HG03045 (cell line): ENCODE measurements around the gene MTMR1.

Experiments
- ATAC-seq: cut with Tn5 transposase; IDR thresholded peaks from one replicate; pipeline ENCODE4 v1.9.1; 2021; ENCODE audit warnings: mild to moderate bottlenecking, moderate library complexity; ENCODE audit not compliant: unreplicated experiment

MTMR1 gene

DNA sequence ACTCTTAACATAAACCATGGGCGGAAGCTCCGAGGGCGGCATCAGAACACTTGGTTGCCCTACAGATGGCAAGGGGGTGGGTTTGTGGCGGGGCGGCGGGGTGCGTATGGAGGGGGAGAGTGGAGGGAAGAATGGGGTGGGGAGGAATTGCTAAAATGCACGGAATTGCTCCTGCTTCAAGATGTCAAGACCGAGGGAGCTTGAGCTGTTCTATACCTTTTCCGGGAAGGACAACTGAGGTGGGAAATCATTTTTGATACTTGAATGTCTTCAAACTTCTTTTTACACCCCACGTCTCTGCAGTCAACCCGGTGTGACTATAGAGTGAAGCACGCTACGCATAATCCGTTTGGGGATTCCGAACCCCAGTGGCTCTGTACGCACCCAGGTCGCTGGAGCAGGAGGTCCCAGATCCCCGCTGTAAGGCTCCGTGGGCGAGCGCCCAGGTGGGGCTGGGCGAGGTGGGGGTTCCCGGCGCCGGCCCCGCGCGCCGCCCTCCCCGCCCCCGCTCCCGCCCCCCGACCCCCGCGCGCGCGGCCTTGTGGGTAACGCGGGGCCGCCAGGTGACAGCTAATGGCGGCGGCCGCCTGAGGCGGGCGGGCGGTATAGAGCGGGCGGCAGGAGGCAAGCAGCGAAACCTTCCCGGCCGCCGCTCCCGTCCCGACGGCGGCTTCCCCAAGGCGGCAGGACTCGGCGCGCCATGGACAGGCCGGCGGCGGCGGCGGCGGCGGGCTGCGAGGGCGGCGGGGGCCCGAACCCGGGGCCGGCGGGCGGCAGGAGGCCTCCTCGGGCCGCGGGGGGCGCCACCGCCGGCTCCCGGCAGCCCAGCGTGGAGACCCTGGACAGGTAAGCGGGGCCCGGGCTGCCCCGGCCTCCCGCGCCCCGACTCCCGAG lies at the start of gene MTMR1:
TSS of gene MTMR1 (plus strand) at position 566 of the 894 bp plus-strand sequence. CDS start at position 701, 135 bp downstream.
- ATAC-seq, result peak; percentile 57

DNA sequence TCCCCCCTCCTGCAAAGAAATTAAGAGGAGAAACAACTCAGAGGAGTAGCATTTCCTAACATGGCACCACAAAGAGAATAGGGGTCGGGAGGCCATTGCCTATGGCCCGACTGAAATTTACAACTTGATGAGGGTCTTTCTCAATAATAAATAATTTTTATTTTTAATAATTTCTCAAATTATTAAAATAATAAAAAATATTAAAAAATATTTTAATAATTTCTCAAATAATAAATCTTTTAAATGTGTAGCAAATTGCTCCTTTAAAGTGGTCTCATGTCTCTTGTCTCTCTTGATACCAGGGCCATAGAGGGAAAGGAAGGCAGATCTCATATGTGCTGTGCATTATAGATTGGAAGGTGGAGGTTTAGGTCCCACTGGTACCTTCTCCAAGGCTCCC lies 49.2 kb upstream of the MTMR1 start:
- ATAC-seq, result no peak

GRCh38 chrX:150644422-150644821 lies 48.8 kb upstream of the MTMR1 start:
- ATAC-seq, result no peak

DNA sequence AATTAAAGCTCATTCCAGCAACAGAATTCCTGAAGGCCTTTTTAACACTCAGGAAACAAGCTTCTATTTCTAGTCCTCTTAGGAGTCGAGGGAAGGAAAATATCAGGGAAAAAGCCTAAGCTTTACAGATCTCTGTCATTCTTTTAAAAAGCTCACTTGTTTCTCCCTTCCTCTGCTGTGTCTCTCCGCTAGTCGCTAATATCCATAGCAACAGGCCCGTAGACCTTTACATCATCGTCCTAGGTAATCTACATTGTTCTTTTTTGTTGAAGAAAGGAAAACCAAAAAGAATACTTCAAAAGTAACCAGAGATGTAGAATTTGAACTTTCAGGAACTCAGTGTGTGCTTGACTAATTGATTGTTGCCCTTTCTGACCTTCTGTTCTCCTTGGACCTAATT lies 45.9 kb upstream of the MTMR1 start:
- no peak for ATAC-seq

- no peak for ATAC-seq
Measured at GRCh38 chrX:150648296-150648940, 44.8 kb upstream of the MTMR1 start.

GRCh38 chrX:150649096-150649870 lies 43.9 kb upstream of the MTMR1 start:
- ATAC-seq, result no peak

DNA sequence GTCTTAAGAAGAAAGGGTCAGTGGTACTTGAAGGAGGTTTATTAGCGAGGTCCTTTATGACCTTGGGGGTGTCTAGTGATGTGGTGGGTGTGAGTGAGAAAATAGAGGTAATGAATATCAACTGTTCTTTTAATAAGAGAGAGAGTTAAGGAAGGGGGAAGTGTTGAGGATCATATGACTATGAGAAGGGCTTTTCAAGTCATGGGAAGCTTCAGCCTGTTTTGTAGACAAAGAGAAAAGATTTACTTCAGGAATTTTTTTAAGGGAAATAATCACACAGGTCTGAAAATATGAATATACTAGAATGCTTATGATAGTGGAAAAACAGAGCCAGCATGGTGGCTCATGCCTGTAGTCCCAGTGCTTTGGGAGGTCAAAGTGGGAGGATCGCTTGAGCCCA lies 41.3 kb upstream of the MTMR1 start:
- no peak for ATAC-seq

DNA sequence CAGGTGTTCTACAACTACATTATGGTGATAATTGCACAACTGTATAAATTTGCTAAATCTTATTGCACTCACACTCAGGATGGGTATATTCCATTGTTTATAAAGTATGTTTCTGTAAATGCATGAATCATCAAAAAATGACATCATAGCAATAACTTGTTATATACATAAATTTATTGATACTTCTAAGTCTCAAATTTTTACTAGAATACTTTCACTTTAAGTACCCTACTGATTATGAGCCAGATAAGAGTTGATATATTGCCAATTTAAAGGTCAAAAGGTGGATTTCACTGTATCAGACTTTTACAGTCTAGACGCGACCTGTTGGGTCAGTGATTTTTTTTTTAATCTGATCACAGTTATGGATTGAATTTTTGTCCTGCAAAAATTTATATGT lies 37.4 kb upstream of the MTMR1 start:
- no peak for ATAC-seq

GRCh38 chrX:150663073-150663472 lies 30.1 kb upstream of the MTMR1 start:
- no peak for ATAC-seq

DNA sequence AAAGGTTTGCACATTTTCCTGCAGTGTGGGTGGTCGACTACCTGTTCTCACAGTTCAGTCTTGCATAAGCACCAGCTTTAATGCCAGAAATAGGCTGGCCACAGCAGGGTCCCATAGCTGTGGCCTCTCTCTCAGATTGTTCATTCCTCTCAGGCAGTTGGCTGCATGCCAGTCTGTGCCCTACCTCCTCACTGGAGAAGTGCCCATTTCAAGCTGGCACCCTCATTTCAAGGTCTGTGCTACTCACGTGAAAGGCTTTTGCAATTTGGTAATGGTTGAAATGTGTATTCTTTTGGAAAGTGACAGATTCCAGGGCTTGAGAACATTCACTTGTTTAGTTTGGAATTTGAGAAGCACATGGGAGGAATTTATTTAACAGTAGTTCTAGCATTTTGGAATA lies 28.9 kb upstream of the MTMR1 start:
- no peak for ATAC-seq

- no peak for ATAC-seq
Measured at GRCh38 chrX:150676221-150676620, 17.0 kb upstream of the MTMR1 start.

DNA sequence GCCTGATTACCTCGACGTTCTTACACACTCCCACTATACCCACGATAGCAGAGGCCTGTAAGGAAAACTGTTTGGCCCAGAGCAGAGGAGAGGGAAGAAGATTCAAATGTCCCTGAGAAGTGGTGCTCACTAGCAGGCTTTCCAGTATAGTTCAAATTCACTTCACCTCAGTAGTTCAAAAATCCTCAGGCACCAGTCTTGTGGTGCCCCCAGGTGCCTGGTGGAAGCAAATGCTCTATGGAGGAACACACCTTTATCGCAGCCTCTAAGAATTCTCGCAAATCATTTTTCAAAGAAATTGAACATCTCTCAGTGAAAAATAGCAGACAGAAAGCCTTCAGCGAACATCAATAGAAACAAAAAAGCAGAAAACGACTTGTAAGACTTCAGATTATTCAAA lies 12.2 kb upstream of the MTMR1 start:
- no peak for ATAC-seq

- ATAC-seq, result no peak
Measured at GRCh38 chrX:150683112-150683511, 10.1 kb upstream of the MTMR1 start.

- ATAC-seq, result no peak
Measured at GRCh38 chrX:150683536-150684146, 9.6 kb upstream of the MTMR1 start.

DNA sequence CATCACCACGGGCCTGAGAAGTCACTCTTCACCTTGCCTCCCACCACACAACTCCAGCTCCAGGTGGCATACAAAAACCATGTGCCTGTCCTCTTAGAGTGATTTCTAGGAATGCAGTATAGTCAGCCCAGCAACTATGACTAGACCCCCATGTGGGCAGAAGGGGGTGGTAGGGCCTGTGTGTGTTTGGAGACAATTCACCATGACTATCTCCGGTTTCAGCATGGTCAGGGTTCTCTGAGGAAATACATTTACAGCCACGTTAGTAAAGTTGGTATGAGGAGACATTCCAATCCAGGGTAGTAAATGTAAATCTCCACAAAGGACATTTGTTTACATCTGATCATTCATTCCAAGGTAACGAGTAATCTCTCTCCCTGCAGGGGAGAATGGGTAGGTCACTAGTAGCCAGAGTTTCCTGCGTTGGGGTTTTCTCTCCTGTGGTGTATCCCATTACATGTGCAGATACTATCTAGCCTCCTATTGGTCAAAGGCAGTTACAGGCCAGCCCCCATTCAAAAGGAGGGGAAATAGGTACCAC lies 4.2 kb upstream of the MTMR1 start:
- ATAC-seq, result no peak

- ATAC-seq, result no peak
Measured at GRCh38 chrX:150690126-150690525, 3.1 kb upstream of the MTMR1 start.

- no peak for ATAC-seq
Measured at GRCh38 chrX:150692296-150692695, 900 bp upstream of the MTMR1 start.

- ATAC-seq, result peak; percentile 80
Measured at GRCh38 chrX:150693725-150694574, 754 bp downstream of the MTMR1 start.

GRCh38 chrX:150694738-150695410 lies 1.7 kb downstream of the MTMR1 start:
- ATAC-seq, result no peak
